IPS-NIHi7 (cell line): ENCODE results near the gene ZNF397.
A peak's percentile ranks its signal among the peaks of the same experiment; 100 is the strongest.

Experiments
- DNase-seq: peaks from one replicate; pipeline ENCODE4 v3.0.0; 2012; ENCODE audit warnings: mixed read lengths; ENCODE audit errors: extremely low spot score

ZNF397 gene

DNA sequence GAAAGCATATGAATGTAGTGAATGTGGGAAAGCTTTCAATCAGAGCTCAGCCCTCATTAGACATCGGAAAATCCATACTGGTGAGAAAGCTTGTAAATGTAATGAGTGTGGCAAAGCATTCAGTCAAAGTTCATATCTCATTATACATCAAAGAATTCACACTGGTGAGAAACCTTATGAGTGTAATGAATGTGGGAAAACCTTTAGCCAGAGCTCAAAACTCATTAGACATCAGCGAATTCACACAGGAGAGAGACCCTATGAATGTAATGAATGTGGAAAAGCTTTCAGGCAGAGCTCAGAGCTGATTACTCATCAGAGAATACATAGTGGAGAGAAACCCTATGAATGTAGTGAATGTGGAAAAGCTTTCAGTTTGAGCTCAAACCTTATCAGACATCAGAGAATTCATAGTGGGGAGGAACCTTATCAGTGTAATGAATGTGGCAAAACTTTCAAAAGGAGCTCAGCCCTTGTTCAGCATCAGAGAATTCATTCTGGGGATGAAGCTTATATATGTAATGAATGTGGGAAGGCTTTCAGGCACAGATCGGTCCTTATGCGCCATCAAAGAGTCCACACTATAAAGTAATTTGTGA, 5.0 kb downstream of the ZNF397 start:
- no peak for DNase-seq

- no peak for DNase-seq
Observed at GRCh38 chr18:35246831-35247230, 6.0 kb downstream of the ZNF397 start.

DNA sequence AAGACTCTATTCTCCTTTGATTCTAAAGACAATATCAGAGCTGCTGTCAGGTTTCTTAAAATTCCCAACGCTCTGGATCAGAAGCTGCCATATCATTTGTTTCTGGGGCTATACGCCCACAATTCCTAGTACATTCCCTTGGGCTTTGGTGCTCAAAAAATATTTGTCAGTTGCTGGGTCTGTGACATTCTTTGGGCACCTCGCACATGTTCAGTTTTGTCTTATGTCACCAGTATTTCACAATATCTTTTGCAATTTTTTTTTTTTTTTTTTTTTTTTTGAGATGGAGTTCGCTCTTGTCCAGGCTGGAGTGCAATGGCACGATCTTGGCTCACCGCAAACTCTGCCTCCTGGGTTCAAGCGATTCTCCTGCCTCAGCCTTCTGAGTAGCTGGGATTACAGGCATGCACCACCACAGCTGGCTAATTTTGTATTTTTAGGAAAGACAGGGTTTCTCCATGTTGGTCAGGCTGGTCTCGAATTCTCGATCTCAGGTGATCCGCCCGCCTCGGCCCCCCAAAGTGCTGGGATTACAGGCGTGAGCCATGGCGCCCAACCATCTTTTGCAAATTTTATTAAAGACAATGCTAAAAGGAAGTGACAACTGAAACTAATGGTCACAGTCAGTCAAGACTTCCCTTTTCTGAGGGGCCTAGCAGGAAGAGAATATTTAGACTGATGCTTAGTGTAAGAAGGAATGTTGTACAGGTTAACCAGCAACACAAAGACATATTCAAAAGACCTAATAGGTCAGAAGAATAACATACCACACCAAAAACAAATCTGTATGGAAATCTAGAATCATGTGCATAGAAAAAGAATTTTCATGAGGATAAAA, 6.8 kb downstream of the ZNF397 start:
- no peak for DNase-seq

GRCh38 chr18:35248429-35248828, 7.6 kb downstream of the ZNF397 start:
- DNase-seq: no peak

DNA sequence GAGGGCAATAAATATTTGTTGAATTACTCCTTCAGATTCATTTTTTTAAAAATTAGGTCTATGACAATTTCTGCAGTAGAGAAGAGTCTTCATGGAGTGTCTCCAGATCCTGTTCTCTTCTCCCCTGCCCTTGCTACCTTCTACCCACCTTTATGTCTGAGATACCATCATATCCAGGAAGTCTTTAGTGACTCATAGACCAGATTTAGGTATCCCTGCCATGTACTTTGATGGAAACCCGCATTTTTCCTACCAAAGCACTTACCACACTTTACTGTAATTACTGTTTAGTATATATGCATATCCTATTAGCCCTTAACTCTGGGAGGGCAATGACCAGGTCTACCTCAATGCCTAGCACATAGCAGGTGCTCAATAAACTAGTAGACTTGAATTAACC, 11.6 kb downstream of the ZNF397 start:
- no peak for DNase-seq

GRCh38 chr18:35253655-35254287, 12.9 kb downstream of the ZNF397 start:
- no peak for DNase-seq

DNA sequence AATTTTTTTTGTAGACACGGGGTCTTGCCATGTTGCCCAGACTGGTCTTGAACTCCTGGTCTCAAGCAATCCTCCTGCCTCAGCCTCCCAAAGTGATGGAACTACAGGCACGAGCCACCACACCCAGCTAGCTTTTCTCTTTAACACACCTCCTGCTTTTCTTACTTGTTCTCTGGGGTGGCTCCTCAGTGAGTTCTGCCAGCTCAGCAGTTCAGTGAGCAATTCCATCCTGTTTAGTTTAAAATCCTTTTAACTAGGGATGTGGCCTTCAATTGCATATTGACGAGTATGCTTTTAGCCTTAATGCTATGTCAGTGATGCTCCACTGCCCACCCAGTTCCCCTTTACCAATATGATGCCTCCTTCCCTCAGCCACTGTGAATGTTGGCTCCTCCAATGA, 16.1 kb downstream of the ZNF397 start:
- DNase-seq: no peak

DNA sequence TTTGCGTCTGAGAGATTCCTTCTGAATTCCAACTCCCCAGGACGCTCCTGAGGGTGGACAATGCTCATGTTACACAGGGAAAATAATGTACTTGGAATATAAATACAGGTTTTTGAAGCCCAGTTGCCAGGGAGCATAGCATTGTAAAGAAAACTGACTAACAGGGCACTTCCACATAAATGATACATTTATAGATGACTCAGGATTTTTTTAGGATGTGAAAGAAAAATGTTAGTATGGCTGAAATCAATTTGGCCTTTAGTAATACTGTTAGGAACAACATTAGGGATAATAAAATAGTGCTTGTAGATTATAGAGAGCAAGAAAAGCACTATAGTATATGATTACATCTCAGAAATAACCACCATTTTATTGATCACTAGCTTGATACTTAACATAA, 23.6 kb downstream of the ZNF397 start:
- DNase-seq: no peak

DNA sequence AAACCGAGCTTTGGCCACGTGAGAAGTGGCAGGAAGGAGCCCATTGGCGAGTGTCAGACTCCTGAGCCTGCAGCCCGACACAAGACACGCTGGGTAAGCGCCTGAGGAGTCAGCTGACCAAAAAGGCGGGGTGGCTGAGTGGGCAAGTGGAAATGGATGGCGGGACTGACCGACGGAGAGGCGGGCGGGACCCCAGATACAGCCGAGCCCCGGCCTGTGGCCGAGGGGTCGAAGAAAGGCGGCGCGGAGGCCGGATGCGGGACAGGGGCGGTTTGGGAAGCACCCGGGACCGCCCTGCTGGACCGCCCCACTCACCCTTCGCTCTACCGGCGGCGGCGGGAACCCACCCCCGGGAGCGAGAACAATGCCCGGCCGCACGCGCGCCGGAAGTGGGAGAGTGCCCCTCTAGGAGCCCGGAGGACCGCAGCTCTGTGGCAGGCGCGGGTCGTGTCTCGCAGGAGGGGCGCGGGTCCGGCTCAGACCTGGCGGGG, 26.4 kb downstream of the ZNF397 start:
- DNase-seq: peak; percentile 68

- DNase-seq: no peak
Observed at GRCh38 chr18:35267809-35268208, 27.0 kb downstream of the ZNF397 start.

DNA sequence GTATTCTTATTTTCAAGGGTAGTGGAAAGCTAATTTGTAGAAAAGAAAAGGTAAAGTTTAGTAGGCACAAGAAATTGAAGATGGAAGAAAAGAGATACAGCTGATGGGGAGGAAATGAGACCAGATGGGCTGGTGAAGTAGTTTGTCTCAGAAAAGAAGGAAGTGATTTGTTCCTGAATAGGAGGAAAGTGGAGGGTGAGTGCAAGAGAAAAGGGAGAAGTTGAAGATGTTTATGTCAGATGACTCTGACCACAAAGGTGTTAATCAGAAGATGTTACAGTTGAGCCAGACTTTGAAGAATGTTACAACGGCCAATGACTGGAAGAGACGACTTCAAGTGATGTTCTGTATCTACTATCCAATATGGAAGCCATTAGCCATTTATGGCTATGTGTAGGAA, 28.0 kb downstream of the ZNF397 start:
- no peak for DNase-seq

GRCh38 chr18:35271656-35272055, 30.8 kb downstream of the ZNF397 start:
- no peak for DNase-seq

GRCh38 chr18:35276267-35276666, 35.4 kb downstream of the ZNF397 start:
- no peak for DNase-seq

DNA sequence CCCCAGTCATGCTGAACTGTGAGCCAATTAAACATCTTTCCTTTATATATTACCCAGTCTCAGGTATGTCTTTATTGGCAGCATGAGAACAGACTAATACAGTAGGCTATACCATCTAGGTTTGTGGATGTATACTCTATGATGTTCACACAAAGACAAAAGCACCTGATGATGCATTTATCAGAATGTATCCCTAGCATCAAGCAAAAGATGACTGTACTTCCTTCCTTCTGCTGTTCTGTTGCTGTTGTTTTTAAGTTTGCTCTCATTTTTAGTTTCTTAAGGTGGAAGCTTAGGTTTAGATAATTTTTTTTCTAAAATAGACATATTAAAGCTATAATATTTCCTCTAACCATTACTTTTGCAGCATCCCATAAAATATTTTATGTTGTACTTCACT, 36.8 kb downstream of the ZNF397 start:
- DNase-seq: no peak

DNA sequence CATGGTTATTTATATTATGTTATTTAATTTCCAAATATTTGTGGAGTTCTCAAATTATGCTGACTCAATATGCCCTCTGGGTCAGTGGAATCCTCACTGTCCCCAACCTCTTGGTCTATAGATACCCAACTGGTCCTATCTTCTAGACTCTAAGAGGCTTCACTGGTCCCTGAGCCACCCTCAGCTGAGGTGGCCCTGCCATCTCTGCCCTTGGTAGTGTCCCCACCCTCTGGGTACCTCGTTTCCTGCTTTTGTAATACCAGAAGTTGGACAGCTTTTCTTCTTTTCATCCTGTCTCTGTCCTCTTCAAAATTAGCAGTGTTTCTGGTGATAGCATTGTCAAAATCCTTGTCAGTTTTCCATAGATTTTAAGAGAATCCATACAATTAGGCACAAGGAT, 37.3 kb downstream of the ZNF397 start:
- no peak for DNase-seq

DNA sequence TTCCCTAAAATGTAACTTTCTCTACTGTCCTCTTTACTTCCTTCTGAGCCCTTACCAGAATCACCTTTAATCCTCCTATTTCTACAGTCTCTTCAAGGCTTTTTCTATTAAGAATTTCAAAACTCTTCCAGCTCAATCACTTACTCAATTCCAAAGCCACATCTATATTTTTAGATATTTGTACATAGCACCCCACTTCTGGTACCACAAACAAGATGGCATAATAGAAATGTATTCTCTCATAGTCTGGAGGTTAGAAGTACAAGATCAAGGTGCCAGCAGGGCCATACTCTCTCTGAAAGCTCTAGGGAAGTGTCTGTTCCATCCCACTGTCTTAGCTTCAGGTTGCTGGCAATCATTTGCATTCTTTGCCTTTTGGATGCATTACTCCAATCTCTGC, 38.1 kb downstream of the ZNF397 start:
- no peak for DNase-seq

GRCh38 chr18:35282353-35282752, 41.5 kb downstream of the ZNF397 start:
- no peak for DNase-seq

GRCh38 chr18:35283923-35284794, 43.3 kb downstream of the ZNF397 start:
- DNase-seq: no peak

GRCh38 chr18:35284841-35285240, 44.0 kb downstream of the ZNF397 start:
- DNase-seq: no peak

GRCh38 chr18:35289293-35289692, 48.5 kb downstream of the ZNF397 start:
- peak; percentile 12 for DNase-seq

DNA sequence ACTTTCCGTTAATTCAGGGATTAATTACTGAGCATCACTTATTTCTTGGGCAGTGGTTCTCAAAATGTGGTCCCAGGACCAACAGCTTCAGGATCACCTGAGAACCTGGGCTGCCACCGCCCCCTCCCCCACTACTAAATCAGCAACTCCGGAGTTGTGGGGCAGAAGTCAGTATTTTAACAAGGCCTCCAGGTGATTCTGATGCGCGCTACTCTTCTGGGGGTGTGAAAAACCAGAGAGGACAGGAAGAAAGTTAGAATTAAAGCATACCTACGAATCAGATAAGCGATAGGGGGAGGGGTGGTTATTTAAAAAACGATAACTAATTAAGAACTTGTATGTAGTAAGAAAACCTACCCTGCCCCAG, 48.9 kb downstream of the ZNF397 start:
- DNase-seq: peak; percentile 56
